ENCODE data around the gene RLN1. TPM values are rescaled to one million over a fixed set of nuclear protein-coding genes. Genes with fewer than 3 reads are reported as not detected.
"Not testable (repeated sequence)": the region's sequence is repeated elsewhere in the genome, so short reads cannot be mapped to it uniquely, and the experiment has no call there.

RLN1 gene
- total RNA-seq, 1 donor = 0.54 TPM

DNA sequence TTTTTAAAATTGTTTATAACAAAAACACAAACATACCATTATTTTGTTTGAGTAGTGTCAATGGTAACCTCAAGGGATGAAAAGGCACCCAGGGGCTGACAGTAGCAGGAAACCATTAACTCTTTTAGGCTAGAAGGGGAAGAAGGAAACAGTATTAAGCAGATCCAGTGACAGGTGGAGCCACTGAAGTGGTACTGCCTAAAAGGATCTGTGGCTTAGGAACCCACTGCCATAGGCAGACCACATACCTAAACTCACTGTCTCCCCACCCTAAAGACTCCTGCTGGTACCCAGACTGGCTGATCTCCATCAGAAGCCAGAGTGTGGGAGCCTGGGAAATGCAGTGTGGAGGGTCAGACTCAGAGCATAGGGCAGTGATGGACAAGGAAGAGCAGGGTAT, 13.5 kb downstream of the RLN1 start:
- DNase-seq (ENCODE audit: low read depth in 2 of 3, low spot score in 2 of 3) = no peak

DNA sequence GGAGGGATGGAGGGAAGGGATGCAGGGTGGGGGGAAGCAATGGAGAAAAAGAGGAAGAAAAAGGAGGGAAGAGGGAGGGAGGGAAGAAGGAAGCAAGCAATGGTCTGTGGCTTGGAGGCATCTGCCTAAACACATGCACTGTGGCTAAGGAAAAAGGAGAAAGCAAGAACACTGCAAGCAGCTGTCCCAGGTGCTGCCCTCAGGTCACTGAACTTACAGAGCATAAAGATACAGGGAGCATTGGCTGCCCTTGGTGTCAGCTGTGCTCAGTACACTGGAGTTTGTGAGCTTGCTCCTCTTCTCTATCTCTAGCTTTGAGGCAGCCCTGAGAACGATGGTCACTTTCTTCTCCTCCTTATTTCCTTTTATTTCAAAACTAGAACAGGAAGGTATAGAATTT, 18.1 kb downstream of the RLN1 start:
- DNase-seq (ENCODE audit: low read depth in 2 of 3, low spot score in 2 of 3) = not testable (repeated sequence)

DNA sequence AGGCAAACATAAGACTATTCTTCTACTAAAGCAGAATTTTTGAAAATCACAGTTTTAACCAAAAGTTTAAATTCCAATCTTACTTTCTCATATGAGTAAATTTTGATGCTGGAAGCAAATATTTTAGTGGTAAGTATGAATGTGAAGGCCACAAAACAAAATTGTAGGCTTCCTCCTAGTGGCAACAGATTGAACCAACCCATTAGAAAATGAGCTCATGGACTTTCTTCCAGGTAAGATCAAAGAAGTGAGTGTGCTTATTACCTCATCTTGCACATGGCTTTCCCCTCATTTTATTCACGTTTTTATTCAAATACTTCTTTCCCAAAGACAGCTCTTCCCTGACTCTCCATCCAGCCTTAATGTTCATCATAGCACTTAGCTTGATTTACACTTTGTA, 18.6 kb downstream of the RLN1 start:
- peak in 1 of 3 donors; percentile 19 for DNase-seq (ENCODE audit: low read depth in 2 of 3, low spot score in 2 of 3)

DNA sequence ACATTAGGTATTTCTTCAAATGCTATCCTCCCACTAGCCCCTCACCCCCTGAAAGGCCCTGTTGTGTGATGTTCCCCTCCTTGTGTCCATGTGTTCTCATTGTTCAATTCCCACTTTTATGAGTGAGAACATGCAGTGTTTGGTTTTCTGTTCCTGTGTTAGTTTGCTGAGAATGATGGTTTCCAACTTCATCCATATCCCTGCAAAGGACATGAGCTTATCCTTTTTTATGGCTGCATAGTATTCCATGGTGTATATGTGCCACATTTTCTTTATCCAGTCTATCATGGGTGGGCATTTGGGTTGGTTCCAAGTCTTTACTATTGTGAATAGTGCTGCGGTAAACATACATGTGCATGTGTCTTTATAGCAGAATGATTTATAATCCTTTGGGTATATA, 23.3 kb downstream of the RLN1 start:
- DNase-seq (ENCODE audit: low read depth in 2 of 3, low spot score in 2 of 3) = not testable (repeated sequence)

DNA sequence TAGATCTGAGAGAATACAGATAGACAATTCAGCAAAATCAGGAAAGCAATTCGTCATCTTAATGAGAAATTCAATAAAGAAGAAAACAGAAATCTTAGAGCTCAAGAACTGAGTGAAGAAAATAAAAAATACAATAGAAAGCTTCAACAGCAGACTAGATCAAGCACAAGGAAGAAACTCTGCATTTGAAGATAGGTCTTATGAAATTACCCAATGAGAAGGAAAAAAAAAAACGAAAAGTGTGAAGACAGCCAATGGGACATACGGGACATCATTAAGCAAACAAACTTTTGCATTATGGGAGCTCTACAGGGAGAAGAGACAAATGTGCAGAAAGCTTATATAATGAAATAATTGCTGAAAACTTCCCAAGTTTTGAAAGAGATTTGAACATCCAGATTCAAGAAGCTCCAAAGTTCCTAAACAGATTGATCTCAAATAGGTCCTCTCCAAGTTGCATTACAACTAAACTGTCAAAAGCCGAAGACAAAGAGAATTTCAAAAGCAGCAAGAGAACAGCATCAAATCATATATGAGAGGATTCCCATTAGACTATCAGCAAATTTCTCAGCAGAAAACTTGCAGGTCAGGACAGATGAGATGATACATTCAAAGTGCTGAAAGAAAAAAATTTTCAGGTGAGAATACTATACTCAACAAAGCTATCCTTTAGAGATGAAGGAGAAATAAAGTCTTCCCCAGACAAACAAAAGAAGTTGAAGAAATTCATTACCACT, 24.3 kb downstream of the RLN1 start:
- no peak for DNase-seq (ENCODE audit: low read depth in 2 of 3, low spot score in 2 of 3)

DNA sequence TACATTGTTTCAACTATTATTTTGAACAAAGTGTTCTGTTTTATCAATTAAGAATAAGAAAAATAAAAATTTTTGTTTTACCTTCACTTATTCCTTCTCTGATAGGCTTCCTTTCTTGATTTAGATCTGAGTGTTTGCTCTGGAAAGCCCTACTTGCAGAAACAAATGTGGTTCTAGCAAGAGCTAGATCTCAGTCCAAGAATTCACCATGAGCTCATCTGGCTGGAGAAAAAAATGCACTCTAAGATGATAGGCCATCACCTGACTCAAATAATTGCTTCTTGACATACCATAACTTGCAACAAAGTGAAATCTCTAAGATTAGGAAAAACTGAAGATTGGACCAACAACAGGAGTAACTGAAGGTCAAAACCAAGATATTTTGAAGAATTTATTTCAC, 28.8 kb downstream of the RLN1 start:
- DNase-seq (ENCODE audit: low read depth in 2 of 3, low spot score in 2 of 3) = no peak

DNA sequence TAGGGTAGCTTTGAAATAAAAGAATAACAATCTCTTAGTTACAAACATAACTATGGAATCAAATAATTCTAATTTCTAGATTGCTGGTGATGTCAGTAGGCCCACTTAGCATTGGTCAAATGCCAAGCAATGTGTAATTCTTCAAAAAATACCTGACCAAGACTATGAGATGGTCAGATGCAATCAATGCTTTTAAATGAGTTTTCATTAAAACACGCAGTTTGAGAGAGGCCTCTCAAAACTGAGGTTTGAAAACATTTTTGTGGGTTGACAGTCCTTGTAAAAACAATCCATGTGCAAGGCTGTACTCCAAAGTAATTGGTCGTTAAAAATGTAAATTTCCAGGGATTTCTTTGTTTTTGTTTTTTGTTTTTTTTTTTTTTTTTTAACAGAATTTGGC, 33.9 kb downstream of the RLN1 start:
- DNase-seq (ENCODE audit: low read depth in 2 of 3, low spot score in 2 of 3) = no peak

DNA sequence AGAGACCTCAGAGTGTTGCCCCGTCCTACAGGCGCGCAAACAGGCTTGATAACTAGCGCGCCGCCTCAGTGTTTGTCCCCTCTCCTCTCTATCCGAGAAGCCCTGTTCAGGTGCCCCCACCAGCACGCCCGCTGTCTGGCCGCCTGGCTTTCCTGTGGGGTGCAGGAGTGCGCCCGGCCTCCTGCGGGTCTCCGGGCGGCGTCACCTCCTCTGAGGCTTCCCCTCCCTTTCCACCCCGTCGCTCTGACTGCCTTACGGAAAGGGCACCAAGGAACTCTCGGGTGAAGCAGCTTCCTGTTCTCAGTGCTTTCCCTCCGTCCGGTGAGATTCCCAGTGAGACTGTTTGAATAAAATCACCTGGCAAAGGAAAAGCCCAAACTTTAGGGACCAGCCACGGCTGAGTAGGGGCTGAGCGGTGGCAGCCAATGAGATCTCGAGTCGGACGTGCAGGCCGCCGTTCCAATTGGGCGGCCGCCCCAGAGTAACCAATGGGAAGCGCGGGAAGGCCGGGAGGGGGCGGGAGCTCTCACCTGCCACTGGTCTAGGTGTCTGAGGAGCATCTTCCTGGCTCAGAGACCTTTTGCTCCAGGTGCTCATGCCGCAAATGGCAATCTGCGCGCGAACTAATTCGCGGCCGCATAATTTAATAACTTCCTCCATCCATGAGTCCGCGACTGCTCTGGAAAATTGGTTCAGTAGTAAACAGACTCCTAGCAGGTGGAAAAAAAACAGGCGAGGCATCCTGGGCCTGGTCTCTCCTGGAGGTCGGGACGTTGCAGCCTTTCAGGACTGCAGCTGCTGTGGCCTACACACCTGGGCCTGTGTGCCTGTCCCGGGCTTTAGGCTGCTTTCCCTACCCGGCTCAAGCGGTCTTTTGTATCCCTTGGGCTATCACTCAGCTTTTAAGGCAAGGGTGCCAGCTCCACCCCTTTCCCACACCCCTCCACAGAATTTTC, 35.6 kb downstream of the RLN1 start, which contains the start of gene RLN2:
Gene RLN2 (minus strand): TSS at position 877 of the 956 bp plus-strand sequence. CDS start 136 bp downstream, at position 741.
- DNase-seq (ENCODE audit: low read depth in 2 of 3, low spot score in 2 of 3) = not testable (repeated sequence)

DNA sequence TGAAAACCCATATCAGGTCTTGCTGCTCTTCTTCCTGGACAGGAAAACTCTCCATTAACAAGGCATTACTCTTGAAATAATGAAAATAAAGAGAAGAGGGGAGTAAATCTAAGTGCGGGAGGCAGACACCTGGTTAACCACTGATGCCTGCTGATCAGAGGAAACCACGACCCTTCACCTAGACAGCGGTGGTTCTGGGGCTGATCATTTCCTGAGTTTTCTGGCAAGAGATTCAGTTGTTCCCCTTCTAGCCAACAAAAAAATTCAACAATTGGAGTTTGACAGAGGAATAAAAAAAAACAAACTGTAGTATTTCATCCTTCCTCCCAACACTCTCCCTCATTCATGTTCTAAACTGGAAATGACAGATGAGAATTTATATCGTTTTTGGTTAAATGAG, 38.1 kb downstream of the RLN1 start:
- DNase-seq (ENCODE audit: low read depth in 2 of 3, low spot score in 2 of 3) = peak in 2 of 3 donors; percentile 11 to 41

DNA sequence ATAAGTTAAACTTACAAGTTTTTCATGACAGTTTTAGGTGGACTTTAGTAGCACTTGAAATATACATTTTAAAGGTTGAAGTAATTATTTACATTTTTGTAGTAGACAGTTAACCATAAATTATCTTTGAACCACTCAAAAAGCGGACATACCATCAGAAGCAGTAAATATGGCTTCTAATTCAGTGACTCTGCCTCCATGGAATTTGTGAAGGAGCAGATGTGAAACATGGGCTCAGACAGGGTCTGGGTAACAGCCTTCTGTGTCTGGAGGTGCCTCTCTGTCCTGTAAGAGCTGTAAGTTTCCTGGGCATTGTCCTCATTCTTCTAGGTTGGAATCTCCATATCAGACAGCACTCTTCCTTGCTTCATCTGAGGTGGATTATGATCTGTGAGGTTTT, 47.5 kb downstream of the RLN1 start:
- no peak for DNase-seq (ENCODE audit: low read depth in 2 of 3, low spot score in 2 of 3)

DNA sequence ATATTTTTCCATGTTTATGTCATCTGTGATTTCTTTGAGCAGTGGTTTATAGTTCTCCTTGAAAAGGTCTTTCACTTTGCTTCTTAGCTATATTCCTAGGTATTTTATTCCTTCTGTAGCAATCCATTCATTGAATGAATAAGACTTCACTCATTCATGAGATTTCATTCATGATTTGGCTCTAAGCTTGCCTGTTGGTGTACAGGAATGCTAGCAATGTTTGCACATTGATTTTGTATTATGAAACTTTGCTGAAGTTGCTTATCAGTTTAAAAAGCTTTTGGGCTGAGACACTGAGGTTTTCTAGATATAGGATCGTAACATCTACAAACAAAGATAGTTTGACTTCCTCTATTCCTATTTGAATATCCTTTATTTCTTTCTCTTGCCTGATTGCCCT, 51.1 kb downstream of the RLN1 start:
- no peak for DNase-seq (ENCODE audit: low read depth in 2 of 3, low spot score in 2 of 3)

DNA sequence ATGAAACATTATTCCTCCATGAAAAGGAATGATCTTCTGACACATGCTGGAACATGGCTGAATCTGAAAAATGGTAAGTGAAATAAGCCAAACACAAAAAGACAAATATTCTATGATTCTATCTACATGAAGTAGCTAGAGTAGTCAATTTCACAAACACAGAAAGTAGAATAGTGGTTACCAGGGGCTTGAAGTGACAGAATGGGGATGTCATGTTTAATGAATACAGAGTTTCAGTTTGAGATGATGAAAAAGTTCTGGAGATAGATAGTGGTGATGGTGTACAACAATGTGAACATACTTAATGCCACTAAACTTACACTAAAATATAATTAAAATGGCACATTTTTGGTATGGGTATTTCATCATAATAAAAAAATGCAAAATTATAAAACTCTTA, 53.4 kb downstream of the RLN1 start:
- no peak for DNase-seq (ENCODE audit: low read depth in 2 of 3, low spot score in 2 of 3)

Small RNA genes lying within 50 kb of the gene (small RNA-seq; reads per million reads assigned to genes)
- not detected for gene AL135786.1
- gene HMGN2P31 = not detected

Other genes with a start within 250 kb of the RLN1 start
- gene INSL6, start 154.2 kb downstream of the RLN1 start, total RNA-seq = not detected
- gene INSL4, start 108.5 kb downstream of the RLN1 start, total RNA-seq = not detected
- gene RLN2, start 35.2 kb downstream of the RLN1 start, total RNA-seq = 0.54 TPM
- gene PLGRKT, start 98.0 kb upstream of the RLN1 start, total RNA-seq = 3.8 TPM
- 0.27 TPM for gene CD274, start 110.7 kb upstream of the RLN1 start, total RNA-seq
- gene PDCD1LG2, start 170.7 kb upstream of the RLN1 start, total RNA-seq = under 0.01 TPM

Data from hematopoietic multipotent progenitor cell (in vitro differentiated cells).